HG03460 (cell line): ENCODE results near the gene PLEKHA7.
"Not testable (repeated sequence)": the region's sequence is repeated elsewhere in the genome, so short reads cannot be mapped to it uniquely, and the experiment has no call there.

Experiments
- ATAC-seq: cut with Tn5 transposase; IDR thresholded peaks from one replicate; pipeline ENCODE4 v1.9.1; 2021; ENCODE audit not compliant: unreplicated experiment

PLEKHA7 gene

GRCh38 chr11:16918543-16919182, 95.6 kb downstream of the PLEKHA7 start:
- not testable (repeated sequence) for ATAC-seq

- no peak for ATAC-seq
Observed at GRCh38 chr11:16917941-16918340, 96.3 kb downstream of the PLEKHA7 start.

- ATAC-seq = no peak
Observed at GRCh38 chr11:16912692-16913111, 101.5 kb downstream of the PLEKHA7 start.

- ATAC-seq = no peak
Observed at GRCh38 chr11:16911658-16912057, 102.6 kb downstream of the PLEKHA7 start.

GRCh38 chr11:16911186-16911585, 103.0 kb downstream of the PLEKHA7 start:
- ATAC-seq = no peak

GRCh38 chr11:16909359-16910035, 104.7 kb downstream of the PLEKHA7 start:
- ATAC-seq = peak; percentile 84

- ATAC-seq = no peak
Observed at GRCh38 chr11:16905375-16905774, 108.8 kb downstream of the PLEKHA7 start.

- ATAC-seq = not testable (repeated sequence)
Observed at GRCh38 chr11:16904761-16905160, 109.5 kb downstream of the PLEKHA7 start.

- ATAC-seq = peak; percentile 69
Observed at GRCh38 chr11:16902781-16903378, 111.3 kb downstream of the PLEKHA7 start.

GRCh38 chr11:16902182-16902581, 112.0 kb downstream of the PLEKHA7 start:
- peak; percentile 76 for ATAC-seq

GRCh38 chr11:16900491-16900890, 113.7 kb downstream of the PLEKHA7 start:
- ATAC-seq = no peak

GRCh38 chr11:16899708-16900303, 114.4 kb downstream of the PLEKHA7 start:
- no peak for ATAC-seq

- no peak for ATAC-seq
Observed at GRCh38 chr11:16898274-16898985, 115.8 kb downstream of the PLEKHA7 start.

GRCh38 chr11:16897470-16898061, 116.6 kb downstream of the PLEKHA7 start:
- ATAC-seq = no peak

GRCh38 chr11:16896729-16897469, 117.3 kb downstream of the PLEKHA7 start:
- ATAC-seq = no peak

- ATAC-seq = no peak
Observed at GRCh38 chr11:16895306-16895705, 118.9 kb downstream of the PLEKHA7 start.

GRCh38 chr11:16893456-16894066, 120.7 kb downstream of the PLEKHA7 start:
- no peak for ATAC-seq

- no peak for ATAC-seq
Observed at GRCh38 chr11:16891964-16892363, 122.2 kb downstream of the PLEKHA7 start.

GRCh38 chr11:16891165-16891564, 123.0 kb downstream of the PLEKHA7 start:
- no peak for ATAC-seq

GRCh38 chr11:16890442-16890841, 123.8 kb downstream of the PLEKHA7 start:
- no peak for ATAC-seq
